Activated naive CD4-positive, alpha-beta T cell treated with anti-CD3 and anti-CD28 coated beads, Interleukin-2, amount 10 ng/mL, durations not matched to agents 7 days and 5 days (primary cell): ENCODE results near the gene AMHR2.

Experiments used
- CTCF ChIA-PET: fragments of 350-600 bp; sonication (Branson Sonifier 250); formaldehyde crosslinking; loops from one replicate; lab custom pipeline; 2021; ENCODE audit warnings: antibody characterized with exemption; lab: Charles Lee
- DNase-seq: peaks from one replicate; pipeline ENCODE4 v3.0.0-alpha.2; 2020
- H3K27ac Mint-ChIP-seq: one replicate; pipeline ENCODE4 v1.8.0; 2021; ENCODE audit warnings: mild to moderate bottlenecking, moderate library complexity, mixed read lengths
- H3K27me3 Mint-ChIP-seq: one replicate; pipeline ENCODE4 v1.8.0; 2021; ENCODE audit warnings: mild to moderate bottlenecking, mixed read lengths
- H3K36me3 Mint-ChIP-seq: one replicate; pipeline ENCODE4 v1.8.0; 2021; ENCODE audit warnings: mixed read lengths
- H3K4me1 Mint-ChIP-seq: one replicate; pipeline ENCODE4 v1.8.0; 2021; ENCODE audit warnings: mixed read lengths
- H3K4me3 Mint-ChIP-seq: one replicate; pipeline ENCODE4 v1.8.0; 2021; ENCODE audit warnings: mild to moderate bottlenecking, moderate library complexity, mixed read lengths
- H3K9me3 Mint-ChIP-seq: one replicate; pipeline ENCODE4 v1.8.0; 2021; ENCODE audit warnings: mixed read lengths

Gene AMHR2

GRCh38 chr12:53451661-53452158 is 28.1 kb downstream of the AMHR2 start, which contains the start of gene PCBP2:
Gene PCBP2 (plus strand): TSS chr12:53452102. CDS start chr12:53454801, 2,699 bp downstream.
- CTCF ChIA-PET = no interaction called here
- Mint-ChIP-seq H3K27ac (peak within 1 kb of the TSS; percentile 99), H3K4me3 (peak within 1 kb of the TSS; percentile 99), H3K9me3 (no peaks in the 10 kb centered on the region), H3K36me3 (peaks cover 47% of the 10 kb centered on the region), H3K27me3 (no peaks in the 10 kb centered on the region), H3K4me1 (peaks cover 41% of the 10 kb centered on the region)
- peak; percentile 99 for DNase-seq

GRCh38 chr12:53452159-53453077 is 28.8 kb downstream of the AMHR2 start:
- H3K27me3 Mint-ChIP-seq = no peaks in the 10 kb centered on the region
- H3K4me1 Mint-ChIP-seq = peaks cover 41% of the 10 kb centered on the region
- H3K4me3 Mint-ChIP-seq = peak overlapping the region; percentile 99
- CTCF ChIA-PET = interaction anchor here (0.6 to 1.2 kb wide), 2 partner anchors 14 to 126 kb away, joined by 3 read pairs; no protein-coding TSS in a partner anchor
- peak overlapping the region; percentile 99 for H3K27ac Mint-ChIP-seq
- H3K36me3 Mint-ChIP-seq = peaks cover 51% of the 10 kb centered on the region
- H3K9me3 Mint-ChIP-seq = no peaks in the 10 kb centered on the region
- DNase-seq = peak; percentile 81

GRCh38 chr12:53453953-53454640 is 30.4 kb downstream of the AMHR2 start:
- H3K36me3 Mint-ChIP-seq = peaks cover 52% of the 10 kb centered on the region
- peak overlapping the region; percentile 99 for H3K27ac Mint-ChIP-seq
- H3K9me3 Mint-ChIP-seq = no peaks in the 10 kb centered on the region
- no peak for DNase-seq
- no peaks in the 10 kb centered on the region for H3K27me3 Mint-ChIP-seq
- peak overlapping the region; percentile 99 for H3K4me3 Mint-ChIP-seq
- peaks cover 41% of the 10 kb centered on the region for H3K4me1 Mint-ChIP-seq
- CTCF ChIA-PET = interaction anchor here (0.8 to 2.3 kb wide), 6 partner anchors 12 to 132 kb away, joined by 3 to 9 read pairs (median 4); partner anchors contain the start of gene AAAS

GRCh38 chr12:53454707-53455106 is 31.1 kb downstream of the AMHR2 start:
- peaks cover 56% of the 10 kb centered on the region for H3K36me3 Mint-ChIP-seq

GRCh38 chr12:53456654-53457366 is 33.2 kb downstream of the AMHR2 start:
- Mint-ChIP-seq H3K4me3 (no peak overlapping the region), H3K27me3 (no peaks in the 10 kb centered on the region), H3K9me3 (no peaks in the 10 kb centered on the region), H3K36me3 (peaks cover 74% of the 10 kb centered on the region), H3K27ac (no peak overlapping the region), H3K4me1 (peaks cover 43% of the 10 kb centered on the region)
- DNase-seq = no peak
- CTCF ChIA-PET = interaction anchor here (0.9 kb wide), 1 partner anchor 52 kb away, joined by 3 read pairs; no protein-coding TSS in a partner anchor

More at GRCh38 chr12:53454707-53455106, 31.1 kb downstream of the AMHR2 start:
- DNase-seq = no peak
- Mint-ChIP-seq H3K9me3 (no peaks in the 10 kb centered on the region), H3K27ac (no peak overlapping the region), H3K4me1 (peaks cover 43% of the 10 kb centered on the region), H3K27me3 (no peaks in the 10 kb centered on the region), H3K4me3 (peak overlapping the region; percentile 99)
- CTCF ChIA-PET = interaction anchor here (0.7 to 2.3 kb wide), 6 partner anchors 19 to 133 kb away, joined by 3 to 9 read pairs (median 4); partner anchors contain the start of gene AAAS

- Mint-ChIP-seq H3K27me3 (no peaks in the 10 kb centered on the region), H3K27ac (no peak overlapping the region), H3K9me3 (no peaks in the 10 kb centered on the region), H3K4me3 (no peak overlapping the region), H3K4me1 (peaks cover 38% of the 10 kb centered on the region), H3K36me3 (peaks cover 81% of the 10 kb centered on the region)
- CTCF ChIA-PET = interaction anchor here (1.1 kb wide), 1 partner anchor 13 kb away, joined by 3 read pairs; no protein-coding TSS in a partner anchor
- no peak for DNase-seq
These were observed 35.4 kb downstream of the AMHR2 start for GRCh38 chr12:53459097-53459496.

GRCh38 chr12:53461059-53461458 is 37.4 kb downstream of the AMHR2 start:
- CTCF ChIA-PET = interaction anchor here (1.0 kb wide), 1 partner anchor 105 kb away, joined by 3 read pairs; no protein-coding TSS in a partner anchor
- H3K4me1 Mint-ChIP-seq = peaks cover 23% of the 10 kb centered on the region
- H3K27me3 Mint-ChIP-seq = no peaks in the 10 kb centered on the region
- H3K9me3 Mint-ChIP-seq = no peaks in the 10 kb centered on the region
- no peak overlapping the region for H3K4me3 Mint-ChIP-seq
- no peak overlapping the region for H3K27ac Mint-ChIP-seq
- DNase-seq = no peak
- H3K36me3 Mint-ChIP-seq = peaks cover 79% of the 10 kb centered on the region

GRCh38 chr12:53461591-53461990 is 37.9 kb downstream of the AMHR2 start:
- Mint-ChIP-seq H3K9me3 (no peaks in the 10 kb centered on the region), H3K27ac (no peak overlapping the region), H3K4me3 (no peak overlapping the region), H3K27me3 (no peaks in the 10 kb centered on the region), H3K4me1 (peaks cover 23% of the 10 kb centered on the region), H3K36me3 (peaks cover 82% of the 10 kb centered on the region)
- DNase-seq = no peak
- CTCF ChIA-PET = interaction anchor here (0.8 to 1.0 kb wide), 2 partner anchors 11 to 106 kb away, joined by 3 to 4 read pairs; no protein-coding TSS in a partner anchor

GRCh38 chr12:53462935-53463334 is 39.3 kb downstream of the AMHR2 start:
- Mint-ChIP-seq H3K27me3 (no peaks in the 10 kb centered on the region), H3K36me3 (peaks cover 87% of the 10 kb centered on the region), H3K9me3 (no peaks in the 10 kb centered on the region), H3K27ac (no peak overlapping the region), H3K4me1 (peaks cover 23% of the 10 kb centered on the region), H3K4me3 (no peak overlapping the region)
- CTCF ChIA-PET = no interaction called here
- no peak for DNase-seq

- H3K4me1 Mint-ChIP-seq = peaks cover 22% of the 10 kb centered on the region
- no peak overlapping the region for H3K4me3 Mint-ChIP-seq
- CTCF ChIA-PET = interaction anchor here (1.0 to 1.5 kb wide), 3 partner anchors 12 to 45 kb away, joined by 3 to 9 read pairs (median 4); no protein-coding TSS in a partner anchor
- peaks cover 86% of the 10 kb centered on the region for H3K36me3 Mint-ChIP-seq
- no peak for DNase-seq
- no peaks in the 10 kb centered on the region for H3K27me3 Mint-ChIP-seq
- H3K9me3 Mint-ChIP-seq = no peaks in the 10 kb centered on the region
- H3K27ac Mint-ChIP-seq = no peak overlapping the region
These were observed 40.3 kb downstream of the AMHR2 start for GRCh38 chr12:53463802-53464560.

GRCh38 chr12:53464685-53465418 is 41.2 kb downstream of the AMHR2 start:
- CTCF ChIA-PET = interaction anchor here (1.0 to 1.5 kb wide), 3 partner anchors 11 to 44 kb away, joined by 3 to 9 read pairs (median 4); no protein-coding TSS in a partner anchor
- DNase-seq = no peak
- Mint-ChIP-seq H3K27ac (no peak overlapping the region), H3K27me3 (no peaks in the 10 kb centered on the region), H3K36me3 (peaks cover 80% of the 10 kb centered on the region), H3K9me3 (no peaks in the 10 kb centered on the region), H3K4me1 (peaks cover 17% of the 10 kb centered on the region), H3K4me3 (no peak overlapping the region)

- Mint-ChIP-seq H3K4me3 (no peak overlapping the region), H3K27ac (no peak overlapping the region)
- no peak for DNase-seq
These were observed 42.0 kb downstream of the AMHR2 start for GRCh38 chr12:53465679-53466078.

More at GRCh38 chr12:53465679-53466078, 42.0 kb downstream of the AMHR2 start:
- no peaks in the 10 kb centered on the region for H3K27me3 Mint-ChIP-seq
- CTCF ChIA-PET = interaction anchor here (0.8 kb wide), 1 partner anchor 12 kb away, joined by 3 read pairs; no protein-coding TSS in a partner anchor
- H3K4me1 Mint-ChIP-seq = peaks cover 14% of the 10 kb centered on the region
- H3K36me3 Mint-ChIP-seq = peaks cover 77% of the 10 kb centered on the region
- H3K9me3 Mint-ChIP-seq = no peaks in the 10 kb centered on the region
